ENCODE data around the gene MORC2.
A peak's percentile ranks its signal among the peaks of the same experiment; 100 is the strongest.

Gene MORC2

GRCh38 chr22:30968015-30968923 lies at the start of gene MORC2:
Gene MORC2, minus strand, starts transcription at chr22:30968774. Its CDS starts 885 bp downstream, at chr22:30967889.
- no peak for DNase-seq

GRCh38 chr22:31005535-31005934 lies 37.0 kb upstream of the MORC2 start:
- DNase-seq = no peak

DNA sequence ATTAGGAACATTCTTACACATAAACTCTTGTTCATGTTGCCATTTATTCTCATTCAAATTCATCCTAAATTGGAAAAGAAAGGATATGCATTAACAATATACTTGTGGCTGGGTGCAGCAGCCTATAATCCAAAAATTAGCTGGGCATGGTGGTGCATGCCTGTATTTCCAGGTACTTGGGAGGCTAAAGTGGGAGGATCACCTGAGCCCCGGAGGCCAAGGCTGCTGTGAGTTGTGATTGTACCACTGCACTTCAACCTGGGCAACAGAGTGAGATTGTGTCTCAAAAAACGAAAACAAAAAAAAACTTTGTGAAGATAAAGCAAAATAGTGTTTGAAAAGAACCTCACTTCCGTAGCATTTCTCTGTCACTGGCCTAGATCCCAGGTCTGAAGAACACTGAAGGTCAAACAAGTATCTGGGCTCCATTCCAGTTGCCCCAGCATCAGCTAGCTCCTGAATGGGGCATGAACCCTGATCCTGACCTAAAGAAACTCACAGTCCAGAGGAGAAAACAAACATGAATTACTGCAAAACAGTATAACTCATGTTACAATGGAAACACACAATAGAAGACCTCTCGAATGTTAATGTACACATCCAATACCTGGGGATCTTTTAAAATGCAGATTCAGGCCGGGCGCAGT lies 32.7 kb upstream of the MORC2 start:
- no peak for DNase-seq

- DNase-seq = no peak
These were observed 29.8 kb upstream of the MORC2 start for GRCh38 chr22:30998329-30998728.

GRCh38 chr22:30996462-30996861 lies 27.9 kb upstream of the MORC2 start:
- DNase-seq = no peak

GRCh38 chr22:30994960-30995359 lies 26.4 kb upstream of the MORC2 start:
- no peak for DNase-seq

DNA sequence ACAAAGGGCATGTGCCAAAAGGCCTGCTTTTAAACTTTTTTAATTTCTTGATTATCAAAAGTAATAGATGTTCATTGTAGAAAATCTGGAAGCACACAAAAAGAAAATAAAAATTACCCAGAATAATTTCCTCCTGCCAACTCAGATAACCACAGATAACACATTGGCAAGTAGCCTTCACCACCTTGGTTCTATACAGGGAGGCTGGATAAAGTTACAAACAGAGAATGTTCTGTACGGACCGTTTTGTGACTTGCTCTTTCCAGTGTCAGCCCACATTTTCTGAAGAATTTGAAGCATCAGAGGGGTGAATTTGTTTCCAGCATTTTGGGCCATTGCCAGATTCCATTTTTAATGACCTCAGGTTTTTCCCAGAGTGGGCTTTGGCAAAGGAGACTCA lies 24.0 kb upstream of the MORC2 start:
- DNase-seq = no peak

DNA sequence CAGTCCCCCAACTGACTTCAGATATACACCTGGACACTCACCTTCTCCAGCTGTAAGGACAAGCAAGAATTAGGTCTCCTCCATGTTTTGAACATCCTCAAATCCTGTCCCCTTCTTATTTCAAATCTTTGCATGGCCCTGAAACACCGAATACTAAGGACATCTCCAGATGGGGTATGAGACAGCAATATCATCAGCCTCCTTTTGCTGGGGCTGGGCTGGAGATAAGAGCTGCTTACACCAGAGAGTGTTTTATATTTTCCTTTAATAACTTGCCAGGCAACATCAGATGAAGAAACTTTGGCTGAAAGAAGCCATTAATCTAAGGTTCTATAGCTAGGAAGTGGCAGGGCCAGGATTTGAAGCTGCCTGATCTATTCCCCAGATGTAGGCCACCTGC lies 22.1 kb upstream of the MORC2 start:
- DNase-seq = no peak

DNA sequence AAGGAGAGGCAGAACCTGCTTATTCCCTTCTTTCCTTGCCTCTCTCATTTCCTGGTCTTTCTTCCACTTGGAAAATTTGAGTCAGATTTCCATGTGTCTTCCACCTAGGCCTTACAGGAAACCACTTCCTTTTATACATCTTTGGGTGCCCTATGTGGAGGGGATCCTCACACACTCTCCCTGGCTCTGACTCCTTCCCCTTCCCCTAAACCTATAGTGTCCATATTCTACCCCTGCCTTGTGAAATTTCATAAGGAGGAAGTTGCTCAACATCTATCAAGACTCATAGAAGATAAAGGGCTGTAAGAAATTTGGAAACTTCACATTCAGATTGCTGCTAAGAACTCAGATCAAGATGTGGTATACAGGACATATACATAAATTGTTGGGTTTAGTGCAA lies 20.9 kb upstream of the MORC2 start:
- DNase-seq = no peak

DNA sequence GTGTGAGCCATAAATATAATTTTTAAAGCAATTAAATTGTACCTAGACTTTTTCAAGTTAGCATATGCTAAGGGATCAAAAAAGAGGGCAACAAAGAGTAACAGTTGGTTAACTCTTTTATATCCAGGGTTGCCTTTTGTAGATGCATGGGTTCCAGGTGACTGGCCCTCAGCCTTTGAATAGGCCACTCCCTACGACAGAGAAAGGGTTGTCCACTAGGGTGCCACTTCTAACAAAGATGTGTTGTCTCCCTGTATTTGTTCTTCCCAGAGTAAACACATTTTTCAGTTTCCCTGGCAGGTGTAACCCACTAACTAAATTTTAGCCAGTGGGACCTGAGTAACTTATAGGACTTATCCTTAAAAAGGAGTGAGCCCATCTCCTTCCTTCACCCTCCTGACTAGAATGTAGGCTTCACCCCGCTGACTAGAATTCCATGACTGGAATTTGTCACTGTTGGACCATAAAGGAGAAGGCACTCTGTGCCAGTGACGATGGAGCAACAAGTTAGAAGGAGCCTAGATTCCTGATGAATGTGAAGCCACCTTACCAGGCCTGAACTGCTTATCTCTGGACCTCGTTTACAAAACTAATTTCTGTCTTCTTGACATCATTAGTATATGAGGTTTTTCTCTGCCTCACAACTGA lies 17.1 kb upstream of the MORC2 start:
- DNase-seq = no peak

DNA sequence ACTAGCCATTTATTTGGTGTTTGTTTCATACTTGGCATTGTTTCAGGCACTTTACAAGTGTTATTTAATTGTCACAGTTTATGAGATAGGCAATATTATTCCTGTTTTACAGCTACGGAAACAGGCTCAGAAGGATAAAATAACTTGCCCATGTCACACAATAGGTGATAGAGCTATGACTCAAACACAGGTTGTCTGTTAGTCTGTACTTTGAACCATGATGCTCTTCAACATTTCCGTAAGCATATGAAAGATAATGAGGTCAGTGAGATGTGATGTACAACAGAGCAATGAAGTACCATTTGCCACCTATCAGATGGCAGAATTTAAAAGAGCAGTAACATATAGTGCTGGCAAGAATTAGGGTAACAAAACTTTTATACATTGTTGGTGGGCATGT lies 15.7 kb upstream of the MORC2 start:
- no peak for DNase-seq

GRCh38 chr22:30982512-30982911 lies 13.9 kb upstream of the MORC2 start:
- DNase-seq = no peak

DNA sequence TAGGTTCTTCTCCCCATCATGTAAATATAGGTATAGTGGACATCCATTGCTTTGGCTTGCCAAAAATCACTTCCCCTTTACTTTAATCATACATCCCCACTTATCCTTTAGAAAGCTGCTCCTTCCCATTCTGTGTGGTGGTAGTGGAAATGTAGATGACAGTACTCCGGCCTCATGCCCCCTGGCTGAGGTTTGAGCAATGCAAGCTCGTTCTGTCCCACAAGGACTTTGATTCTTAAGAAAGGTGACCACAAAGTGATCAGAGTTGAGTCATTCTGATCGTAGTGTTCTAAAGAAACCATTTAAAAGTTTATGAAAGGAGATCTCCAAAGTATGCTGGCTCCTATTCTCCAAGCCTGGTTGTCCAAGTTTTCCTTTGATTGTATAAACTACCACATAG lies 11.4 kb upstream of the MORC2 start:
- DNase-seq = no peak

DNA sequence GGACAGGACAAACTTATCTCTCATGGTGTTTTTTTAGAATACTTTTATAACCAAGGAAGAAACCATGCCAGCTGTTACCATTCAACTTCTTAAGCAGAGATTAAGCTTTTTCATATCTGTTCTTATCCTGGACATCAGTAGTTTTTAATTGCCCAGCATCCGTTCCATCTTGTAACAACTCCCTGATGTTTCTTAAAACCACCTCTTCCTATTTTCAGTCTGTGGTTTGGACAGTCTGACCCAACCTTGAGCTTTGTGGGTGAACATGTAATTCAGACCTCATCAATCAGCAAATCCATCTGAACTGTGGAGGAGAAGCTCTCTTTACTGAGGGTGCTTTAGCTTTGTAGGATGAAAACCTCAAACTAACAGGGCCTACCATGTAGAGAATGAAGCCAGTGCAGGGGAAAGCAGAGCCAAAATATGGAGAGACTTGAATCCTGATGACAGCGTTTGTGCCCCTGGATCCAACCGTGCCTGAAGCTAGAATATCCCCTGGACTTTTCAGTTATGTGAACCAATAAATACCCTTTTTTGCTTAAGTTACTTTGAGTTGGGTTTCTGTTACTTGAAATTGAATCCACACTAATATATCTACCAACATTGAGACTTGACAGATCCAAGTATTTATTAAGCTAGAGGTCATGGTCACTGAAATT lies 9.9 kb upstream of the MORC2 start:
- no peak for DNase-seq

GRCh38 chr22:30970356-30970746 lies 1.8 kb upstream of the MORC2 start:
- DNase-seq = no peak

GRCh38 chr22:30969532-30970355 lies 1.2 kb upstream of the MORC2 start:
- peak; percentile 47 for DNase-seq

GRCh38 chr22:30968924-30969531 lies 454 bp upstream of the MORC2 start, which contains the start of gene TUG1:
Gene TUG1, plus strand, starts transcription at chr22:30969265.
- DNase-seq = peak; percentile 98

GRCh38 chr22:30964858-30965257 lies 3.7 kb downstream of the MORC2 start:
- no peak for DNase-seq

GRCh38 chr22:30955153-30955552 lies 13.4 kb downstream of the MORC2 start:
- no peak for DNase-seq

DNA sequence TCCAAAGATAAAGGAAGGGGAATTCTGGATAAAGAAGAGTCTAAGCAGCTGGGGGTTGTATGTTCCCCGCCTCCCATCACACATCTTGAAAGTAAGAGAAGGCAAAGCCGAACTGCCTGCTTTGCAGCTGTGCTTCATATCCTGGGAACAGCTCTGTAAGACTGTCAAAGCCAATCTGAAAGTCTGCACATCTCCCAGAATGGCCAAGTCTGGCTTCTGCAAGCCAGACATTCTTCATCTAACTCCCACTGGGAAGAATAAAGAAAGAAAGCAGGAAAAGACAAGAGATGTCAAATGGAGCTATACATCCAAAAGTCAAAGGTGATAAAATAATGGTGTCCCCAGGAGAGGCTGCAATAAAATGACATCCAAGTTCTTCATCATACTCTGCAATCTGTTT lies 15.4 kb downstream of the MORC2 start:
- DNase-seq = no peak

GRCh38 chr22:30949934-30950660 lies 18.5 kb downstream of the MORC2 start:
- DNase-seq = no peak

All from activated naive CD4-positive, alpha-beta T cell treated with Interleukin-2 at 50 U/mL for 16 hours (primary cell).